Chondrocyte (in vitro differentiated cells): ENCODE results near the gene QSOX1. TPM values are rescaled to one million over a fixed set of nuclear protein-coding genes. Genes with fewer than 3 reads are reported as not detected.

ENCODE experiments used
- DNase-seq: peaks from one replicate; pipeline ENCODE4 v3.0.0; 2021; ENCODE audit warnings: mixed read lengths, low spot score
- H3K27ac Mint-ChIP-seq: one replicate; pipeline ENCODE4 v1.8.0; 2021; ENCODE audit warnings: mild to moderate bottlenecking, moderate library complexity, mixed read lengths; ENCODE audit not compliant: unreplicated experiment
- H3K27me3 Mint-ChIP-seq: 2 replicates; pipeline ENCODE4 v1.8.0; 2021; ENCODE audit warnings: low read depth, mixed read lengths
- H3K36me3 Mint-ChIP-seq: 2 replicates; pipeline ENCODE4 v1.8.0; 2021; ENCODE audit warnings: low read depth, mixed read lengths
- H3K4me1 Mint-ChIP-seq: 2 replicates; pipeline ENCODE4 v1.8.0; 2021; ENCODE audit warnings: low read depth, mild to moderate bottlenecking, mixed read lengths
- H3K4me3 Mint-ChIP-seq: one replicate; pipeline ENCODE4 v1.8.0; 2021; ENCODE audit warnings: mild to moderate bottlenecking, moderate library complexity, mixed read lengths; ENCODE audit not compliant: unreplicated experiment
- H3K9me3 Mint-ChIP-seq: 2 replicates; pipeline ENCODE4 v1.8.0; 2021; ENCODE audit warnings: low read depth, mixed read lengths
- CTCF ChIP-seq: fragments of 200-600 bp; sonication (generic); IDR thresholded peaks from 2 replicates; pipeline ENCODE4 v1.5.0; 2021; ENCODE audit warnings: antibody characterized with exemption, mild to moderate bottlenecking, moderate library complexity
- total RNA-seq: library from RNA; stranded (reverse); gene quantifications from 3 replicates; pipeline ENCODE4 v1.2.1, GENCODE V29; 2021

The QSOX1 gene
- total RNA-seq, 1 donor from 2014 or later = 232 TPM

GRCh38 chr1:180196436-180197003 is 41.9 kb downstream of the QSOX1 start:
- no peaks in the 10 kb centered on the region for H3K9me3 Mint-ChIP-seq
- no peak for DNase-seq
- H3K4me3 Mint-ChIP-seq = no peak overlapping the region
- peaks cover 11% of the 10 kb centered on the region for H3K36me3 Mint-ChIP-seq
- H3K4me1 Mint-ChIP-seq = no peaks in the 10 kb centered on the region
- TF ChIP-seq CTCF = no peak
- H3K27me3 Mint-ChIP-seq = no peaks in the 10 kb centered on the region
- H3K27ac Mint-ChIP-seq = no peak overlapping the region

- no peak overlapping the region for H3K27ac Mint-ChIP-seq
- H3K36me3 Mint-ChIP-seq = peaks cover 10% of the 10 kb centered on the region
- H3K4me3 Mint-ChIP-seq = no peak overlapping the region
- DNase-seq = no peak
- no peak for TF ChIP-seq CTCF
- H3K9me3 Mint-ChIP-seq = no peaks in the 10 kb centered on the region
- no peaks in the 10 kb centered on the region for H3K27me3 Mint-ChIP-seq
- H3K4me1 Mint-ChIP-seq = no peaks in the 10 kb centered on the region
Observed at GRCh38 chr1:180197231-180197630, 42.6 kb downstream of the QSOX1 start.

GRCh38 chr1:180198196-180198595 is 43.5 kb downstream of the QSOX1 start:
- TF ChIP-seq CTCF = no peak
- Mint-ChIP-seq H3K4me1 (no peaks in the 10 kb centered on the region), H3K27ac (no peak overlapping the region), H3K9me3 (no peaks in the 10 kb centered on the region), H3K27me3 (no peaks in the 10 kb centered on the region), H3K4me3 (no peak overlapping the region), H3K36me3 (peaks cover 7% of the 10 kb centered on the region)
- no peak for DNase-seq

- DNase-seq = no peak
- H3K36me3 Mint-ChIP-seq = peaks cover 7% of the 10 kb centered on the region
- H3K27me3 Mint-ChIP-seq = no peaks in the 10 kb centered on the region
- no peaks in the 10 kb centered on the region for H3K4me1 Mint-ChIP-seq
- H3K4me3 Mint-ChIP-seq = no peak overlapping the region
- H3K27ac Mint-ChIP-seq = no peak overlapping the region
- H3K9me3 Mint-ChIP-seq = no peaks in the 10 kb centered on the region
- no peak for TF ChIP-seq CTCF
Observed at GRCh38 chr1:180198611-180199010, 43.9 kb downstream of the QSOX1 start.

- TF ChIP-seq CTCF = no peak
- no peaks in the 10 kb centered on the region for H3K9me3 Mint-ChIP-seq
- H3K36me3 Mint-ChIP-seq = peaks cover 7% of the 10 kb centered on the region
- no peaks in the 10 kb centered on the region for H3K27me3 Mint-ChIP-seq
- no peak overlapping the region for H3K4me3 Mint-ChIP-seq
- H3K27ac Mint-ChIP-seq = no peak overlapping the region
- no peaks in the 10 kb centered on the region for H3K4me1 Mint-ChIP-seq
- no peak for DNase-seq
Observed at GRCh38 chr1:180199018-180199417, 44.3 kb downstream of the QSOX1 start.
